ENCODE results near the gene FAM72B.
"Not testable (repeated sequence)": the region's sequence is repeated elsewhere in the genome, so short reads cannot be mapped to it uniquely, and the experiment has no call there.

FAM72B gene

DNA sequence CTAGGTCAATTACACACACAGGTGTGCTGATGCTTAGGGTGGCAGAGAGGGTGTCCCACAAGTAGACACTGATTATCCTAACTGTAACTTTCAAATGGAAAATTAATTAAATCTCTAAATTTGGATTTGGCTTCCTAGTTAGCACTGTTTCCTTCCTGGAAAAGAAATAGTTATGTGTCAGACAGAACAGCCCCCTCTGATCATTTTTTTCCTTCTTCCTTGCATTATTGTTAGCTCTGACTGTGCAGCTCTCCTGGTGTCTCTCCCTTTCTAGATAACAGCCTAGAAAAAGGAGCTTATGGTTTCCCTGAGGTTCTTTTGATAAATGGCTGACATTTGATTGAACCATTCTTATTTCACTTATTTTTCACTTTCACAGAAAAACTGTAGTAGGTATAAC is 31.4 kb downstream of the FAM72B start:
- DNase-seq (ENCODE audit: low read depth in 2 of 2): not testable (repeated sequence)

DNA sequence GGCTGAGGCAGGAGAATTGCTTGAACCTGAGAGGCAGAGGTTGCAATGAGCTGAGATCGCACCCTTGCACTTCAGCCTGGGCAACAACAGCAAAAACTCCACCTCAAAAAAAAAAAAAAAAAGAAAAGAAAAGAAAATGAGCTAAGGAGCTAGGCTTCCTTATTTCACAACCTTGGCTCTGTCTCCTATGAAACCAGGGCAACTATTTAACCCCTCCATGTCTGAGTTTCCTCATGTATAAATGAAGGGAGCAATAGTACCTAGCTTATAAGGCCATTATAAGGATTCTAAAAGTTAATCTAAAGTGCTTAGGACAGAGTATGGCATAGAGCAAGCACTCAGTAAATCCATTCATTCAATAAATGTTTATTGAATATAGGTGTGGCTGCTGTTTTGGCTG is 32.8 kb downstream of the FAM72B start:
- DNase-seq (ENCODE audit: low read depth in 2 of 2): not testable (repeated sequence)

DNA sequence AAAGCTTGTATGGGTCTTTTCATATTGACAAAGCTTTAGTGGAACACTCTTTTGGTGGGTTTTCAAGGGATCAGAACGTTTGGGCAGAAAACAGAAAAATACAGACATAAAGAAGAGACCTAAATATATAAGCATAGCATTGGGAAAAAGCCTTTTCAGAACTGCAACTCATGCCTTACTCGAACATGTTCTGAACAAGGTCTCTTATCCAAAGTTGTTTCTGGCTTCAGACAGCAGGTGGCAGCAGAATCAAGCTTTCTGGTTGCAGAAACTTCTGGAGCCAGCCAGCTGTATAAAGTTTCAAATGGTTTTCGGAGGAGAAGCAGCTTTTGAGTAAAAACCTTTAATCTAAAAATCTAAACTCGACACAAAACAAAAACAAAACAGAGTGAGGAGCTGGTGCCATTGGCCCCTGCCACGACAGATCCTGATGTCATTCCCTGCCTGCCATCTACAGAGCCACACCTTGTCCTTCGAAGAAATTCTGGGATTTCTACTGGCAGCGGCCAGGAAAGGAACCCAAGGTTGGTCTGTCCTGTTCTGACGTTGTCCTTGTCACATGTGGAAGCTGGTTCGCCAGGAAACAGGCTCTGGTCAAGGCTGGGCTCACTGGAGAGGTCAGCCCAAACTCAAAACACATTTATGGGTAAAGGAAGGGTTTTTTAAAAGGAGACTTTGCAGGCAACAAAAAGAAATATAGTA is 35.5 kb downstream of the FAM72B start:
- not testable (repeated sequence) for DNase-seq (ENCODE audit: low read depth in 2 of 2)

DNA sequence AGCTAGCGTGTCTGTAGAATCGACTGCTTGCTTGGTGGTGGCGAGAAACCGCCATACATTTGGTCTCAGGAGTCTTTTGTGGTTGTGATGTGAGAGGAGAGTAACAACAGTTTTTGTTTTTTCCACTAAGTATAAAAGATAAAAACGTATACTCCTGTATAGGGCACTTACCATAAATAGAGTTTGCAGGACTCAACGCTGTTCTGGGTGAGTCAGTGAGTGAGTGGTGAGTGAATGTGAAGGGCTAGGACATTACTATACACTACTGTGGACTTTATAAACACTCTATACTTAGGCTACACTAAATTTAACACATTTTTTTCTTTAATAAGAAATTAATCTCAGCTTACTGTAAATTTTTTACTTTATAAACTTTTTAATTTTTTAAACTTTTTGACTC is 43.7 kb downstream of the FAM72B start:
- not testable (repeated sequence) for DNase-seq (ENCODE audit: low read depth in 2 of 2)

DNA sequence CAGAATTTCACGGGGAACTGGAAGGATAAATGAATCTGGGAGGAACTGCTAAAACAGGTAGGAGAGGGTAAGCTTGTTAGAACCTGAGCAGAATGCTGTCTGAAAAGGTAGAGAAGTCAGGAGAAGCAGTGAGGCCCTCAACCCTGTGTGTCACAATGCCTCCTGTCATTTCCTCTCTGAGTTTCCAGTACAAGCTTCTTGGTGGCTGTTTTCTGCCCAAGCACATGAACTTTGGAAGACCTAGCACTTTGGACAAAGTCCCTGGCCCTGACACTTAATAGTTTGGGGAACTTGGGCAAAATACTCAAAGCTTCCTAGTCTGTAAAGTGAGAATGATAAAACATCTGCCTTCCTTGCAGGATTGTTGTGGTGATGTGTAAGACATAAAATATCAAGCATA is 52.6 kb downstream of the FAM72B start:
- not testable (repeated sequence) for DNase-seq (ENCODE audit: low read depth in 2 of 2)

DNA sequence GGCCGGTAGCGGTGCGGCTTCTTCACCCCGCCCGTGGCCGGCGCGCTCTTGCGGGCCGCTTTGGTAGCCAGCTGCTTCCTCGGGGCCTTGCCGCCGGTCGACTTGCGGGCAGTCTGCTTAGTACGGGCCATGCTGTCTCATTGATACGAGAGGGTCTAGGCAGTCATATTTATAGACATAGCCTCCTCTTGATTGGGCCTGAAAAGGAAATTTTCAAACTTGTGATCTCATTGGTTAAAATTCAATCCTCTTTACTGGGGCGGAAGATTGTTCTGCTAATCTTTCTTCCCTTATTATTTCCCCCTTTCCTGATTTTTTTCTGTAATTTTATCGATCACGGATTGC is 65.7 kb downstream of the FAM72B start:
- DNase-seq (ENCODE audit: low read depth in 2 of 2): not testable (repeated sequence)
